Upper lobe of left lung (tissue), 6 donors: ENCODE results near the gene MAP2K7. TPM values are rescaled to one million over a fixed set of nuclear protein-coding genes. Genes with fewer than 3 reads are reported as not detected.

Source experiments
- ATAC-seq, 2 donors: fragments of 200-7000 bp; cut with Tn5 transposase; one replicate each; pipeline ENCODE4 v1.9.1; 2022; ENCODE audit warnings: mild to moderate bottlenecking in 2 of 2, moderate library complexity in 2 of 2; ENCODE audit not compliant: low FRiP score in 2 of 2
- DNase-seq, 2 donors: peaks; one replicate each; pipeline ENCODE4 v3.0.0-alpha.2; 2019 to 2020
- H3K27ac ChIP-seq, 4 donors: fragments of 200-600 bp; sonication (generic); one replicate each; pipeline ENCODE4 v1.5.1; 2016 to 2019
- H3K27me3 ChIP-seq, 4 donors: fragments of 200-600 bp; sonication (generic); one replicate each; pipeline ENCODE4 v1.5.1; 2017 to 2019
- H3K36me3 ChIP-seq, 4 donors: fragments of 200-600 bp; sonication (generic); one replicate each; pipeline ENCODE4 v1.5.1; 2016 to 2019
- H3K4me1 ChIP-seq, 4 donors: fragments of 200-600 bp; sonication (generic); one replicate each; pipeline ENCODE4 v1.5.1; 2018 to 2019
- H3K4me3 ChIP-seq, 4 donors: fragments of 200-600 bp; sonication (generic); one replicate each; pipeline ENCODE4 v1.5.1; 2017 to 2019; ENCODE audit warnings: mild to moderate bottlenecking in 2 of 4, moderate library complexity in 1 of 4
- H3K9me3 ChIP-seq, 4 donors: fragments of 200-600 bp; sonication (generic); one replicate each; pipeline ENCODE4 v1.5.1; 2018 to 2019
- CTCF ChIP-seq, 6 experiments: fragments of 450-650 bp in 4 of 6; fragments of 200-600 bp in 2 of 6; sonication (generic) in 2 of 6; IDR thresholded peaks; one replicate each; pipeline ENCODE4 v1.5.1; 2016 to 2019; ENCODE audit warnings: antibody characterized with exemption in 6 of 6
- EP300 ChIP-seq, 4 donors: sonication (generic); formaldehyde crosslinking; IDR thresholded peaks; one replicate each; pipeline ENCODE4 v1.5.1; 2017; ENCODE audit warnings: antibody characterized with exemption in 4 of 4, control low read depth in 2 of 4
- POLR2A ChIP-seq, 4 donors: fragments of 450-650 bp; IDR thresholded peaks; one replicate each; pipeline ENCODE4 v1.5.1; 2016 to 2017; ENCODE audit warnings: antibody characterized with exemption in 4 of 4, mild to moderate bottlenecking in 2 of 4
- POLR2AphosphoS5 ChIP-seq, 2 donors: sonication (generic); formaldehyde crosslinking; IDR thresholded peaks; one replicate each; pipeline ENCODE4 v1.5.1; 2017; ENCODE audit warnings: antibody characterized with exemption in 2 of 2
- WGBS, 2 donors: methylation state at CpG; one replicate each; pipeline ENCODE4 v1.1.5; 2017 to 2018; 5-methylcytosine and 5-hydroxymethylcytosine counted together
- total RNA-seq, 6 donors: library from RNA; depleted of rRNA in 4 of 6; stranded (reverse); fragments of >200 nt in 4 of 6; gene quantifications; one replicate each; pipeline versions ENCODE4 v1.1.0 to v1.2.1, GENCODE V29; 2016 to 2021
- donor health status: DM: no; HTN: no; CAD: no; lungs with moderate emphysema.
- donor health status: DM: no; HTN: yes; CAD: no; lungs with severe emphysema.

Gene MAP2K7
- total RNA-seq, 6 donors from 2014 or later = 21.1 to 61.8 (median 33.0) TPM

- Histone ChIP-seq H3K4me1 (peaks cover 0 to 8% (median 2%) of the 10 kb centered on the region in 4 donors), H3K4me3 (no peak overlapping the region), H3K27ac (no peak overlapping the region), H3K27me3 (no peaks in the 10 kb centered on the region), H3K36me3 (peaks cover 32 to 90% (median 75%) of the 10 kb centered on the region in 4 donors), H3K9me3 (no peaks in the 10 kb centered on the region)
- TF ChIP-seq EP300 (IDR thresholded peaks at IDR 0.05) (no peak), POLR2A (IDR thresholded peaks at IDR 0.05) (no peak)
- WGBS, 2 donors = 93 to 95% methylated on average over 46 to 53 of the region's 55 CpGs
- ATAC-seq (no peak), DNase-seq (peak in 1 of 2 donors; percentile 83)
Observed at GRCh38 chr19:7933828-7934725, 30.4 kb downstream of the MAP2K7 start.

GRCh38 chr19:7934766-7935165, 31.1 kb downstream of the MAP2K7 start:
- no peaks in the 10 kb centered on the region for H3K27me3 ChIP-seq
- peaks cover 32 to 97% (median 76%) of the 10 kb centered on the region in 4 donors for H3K36me3 ChIP-seq
- H3K9me3 ChIP-seq = no peaks in the 10 kb centered on the region
- no peak overlapping the region for H3K27ac ChIP-seq
- peaks cover 0 to 5% (median 2%) of the 10 kb centered on the region in 4 donors for H3K4me1 ChIP-seq
- H3K4me3 ChIP-seq = no peak overlapping the region
- no peak for ATAC-seq
- WGBS, 2 donors = 93 to 95% methylated on average over 17 to 21 of the region's 21 CpGs
- no peak for DNase-seq
- TF ChIP-seq EP300 (IDR thresholded peaks at IDR 0.05) (no peak), CTCF (IDR thresholded peaks at IDR 0.05) (no peak), POLR2A (IDR thresholded peaks at IDR 0.05) (no peak), POLR2AphosphoS5 (IDR thresholded peaks at IDR 0.05) (no peak)

GRCh38 chr19:7940841-7941240, 37.2 kb downstream of the MAP2K7 start:
- no peak overlapping the region for H3K27ac ChIP-seq
- WGBS, 2 donors = 93 to 97% methylated on average over 11 to 12 of the region's 13 CpGs
- no peaks in the 10 kb centered on the region for H3K27me3 ChIP-seq
- no peak overlapping the region for H3K4me3 ChIP-seq
- H3K36me3 ChIP-seq = peaks cover 8 to 53% (median 34%) of the 10 kb centered on the region in 4 donors
- TF ChIP-seq EP300 (IDR thresholded peaks at IDR 0.05) (no peak), CTCF (IDR thresholded peaks at IDR 0.05) (no peak), POLR2AphosphoS5 (IDR thresholded peaks at IDR 0.05) (no peak), POLR2A (IDR thresholded peaks at IDR 0.05) (no peak)
- ATAC-seq (no peak), DNase-seq (peak in 1 of 2 donors; percentile 69)
- H3K4me1 ChIP-seq = peaks cover 8 to 29% (median 13%) of the 10 kb centered on the region in 4 donors
- no peaks in the 10 kb centered on the region for H3K9me3 ChIP-seq

DNA sequence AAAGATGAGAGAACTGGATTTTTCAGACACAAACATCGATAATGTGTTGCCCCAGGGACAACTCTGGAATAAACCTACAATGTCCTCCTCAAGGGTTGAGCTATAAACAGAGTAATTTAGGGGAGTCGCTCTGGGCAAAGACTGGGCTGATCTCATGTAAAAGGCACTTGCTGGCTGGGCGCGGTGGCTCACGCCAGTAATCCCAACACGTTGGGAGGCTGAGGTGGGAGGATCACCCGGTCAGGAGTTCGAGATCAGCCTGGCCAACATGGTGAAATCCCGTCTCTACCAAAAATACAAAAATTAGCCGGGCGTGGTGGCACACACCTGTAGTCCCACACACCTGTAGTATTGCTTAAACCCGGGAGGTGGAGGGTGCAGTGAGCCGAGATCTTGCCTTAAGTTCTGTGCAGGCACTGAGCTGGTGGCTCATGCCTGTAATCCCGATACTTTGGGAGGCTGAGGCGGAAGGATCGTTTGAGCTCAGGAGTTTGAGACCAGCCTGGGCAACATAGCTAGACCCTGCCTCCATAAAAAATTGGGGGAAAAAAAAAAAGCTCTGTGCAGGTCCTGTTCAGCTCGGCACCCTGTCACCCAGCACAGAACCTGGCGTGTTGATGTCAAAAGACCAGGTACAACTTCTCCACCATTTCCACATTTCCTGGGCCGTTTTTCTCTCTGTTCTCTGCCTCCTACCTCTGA, 38.4 kb downstream of the MAP2K7 start:
- peak overlapping the region in 2 of 4 donors; percentile 76 to 81 for H3K4me3 ChIP-seq

More for the DNA sequence above, 38.4 kb downstream of the MAP2K7 start:
- DNase-seq (no peak), ATAC-seq (no peak)
- peaks cover 8 to 29% (median 13%) of the 10 kb centered on the region in 4 donors for H3K4me1 ChIP-seq
- TF ChIP-seq CTCF (IDR thresholded peaks at IDR 0.05) (no peak), EP300 (IDR thresholded peaks at IDR 0.05) (no peak), POLR2A (IDR thresholded peaks at IDR 0.05) (no peak), POLR2AphosphoS5 (IDR thresholded peaks at IDR 0.05) (no peak)
- no peaks in the 10 kb centered on the region for H3K9me3 ChIP-seq
- no peak overlapping the region for H3K27ac ChIP-seq
- 88 to 91% methylated on average over 19 of the region's 19 CpGs for WGBS, 2 donors
- no peaks in the 10 kb centered on the region for H3K27me3 ChIP-seq
- H3K36me3 ChIP-seq = peaks cover 5 to 41% (median 23%) of the 10 kb centered on the region in 4 donors
